GM04503 (cell line): ENCODE results near the gene USP37.
"Not testable (repeated sequence)": the region's sequence is repeated elsewhere in the genome, so short reads cannot be mapped to it uniquely, and the experiment has no call there.

ENCODE experiments used
- DNase-seq: peaks from one replicate; pipeline ENCODE4 v3.0.0-alpha.2; 2012; ENCODE audit warnings: low read depth

The USP37 gene

GRCh38 chr2:218568190-218569037 is at the start of gene USP37, which contains the start of gene CNOT9:
Gene USP37, minus strand, starts transcription at chr2:218568351. Its CDS starts 9,698 bp downstream, at chr2:218558653.
Gene CNOT9, plus strand, starts transcription at chr2:218568839. Its CDS starts 116 bp downstream, at chr2:218568955.
- DNase-seq: peak; percentile 80

DNA sequence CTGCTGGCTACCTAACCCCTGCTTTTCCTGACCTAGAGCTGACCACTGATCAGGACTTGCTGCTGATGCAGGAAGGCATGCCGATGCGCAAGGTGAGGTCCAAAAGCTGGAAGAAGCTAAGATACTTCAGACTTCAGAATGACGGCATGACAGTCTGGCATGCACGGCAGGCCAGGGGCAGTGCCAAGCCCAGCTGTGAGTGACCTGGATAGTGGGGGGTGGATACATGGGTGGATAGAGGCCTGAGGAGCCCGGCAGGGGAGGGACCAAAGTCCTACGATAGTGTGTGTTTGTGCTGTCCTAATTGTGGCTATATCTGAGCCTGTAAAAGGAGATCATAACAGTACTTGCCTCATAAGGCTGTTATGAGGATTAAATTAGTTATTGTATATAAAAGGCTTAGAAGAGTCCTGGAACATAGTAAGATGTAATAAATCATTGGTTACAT is 47.7 kb upstream of the USP37 start:
- no peak for DNase-seq

DNA sequence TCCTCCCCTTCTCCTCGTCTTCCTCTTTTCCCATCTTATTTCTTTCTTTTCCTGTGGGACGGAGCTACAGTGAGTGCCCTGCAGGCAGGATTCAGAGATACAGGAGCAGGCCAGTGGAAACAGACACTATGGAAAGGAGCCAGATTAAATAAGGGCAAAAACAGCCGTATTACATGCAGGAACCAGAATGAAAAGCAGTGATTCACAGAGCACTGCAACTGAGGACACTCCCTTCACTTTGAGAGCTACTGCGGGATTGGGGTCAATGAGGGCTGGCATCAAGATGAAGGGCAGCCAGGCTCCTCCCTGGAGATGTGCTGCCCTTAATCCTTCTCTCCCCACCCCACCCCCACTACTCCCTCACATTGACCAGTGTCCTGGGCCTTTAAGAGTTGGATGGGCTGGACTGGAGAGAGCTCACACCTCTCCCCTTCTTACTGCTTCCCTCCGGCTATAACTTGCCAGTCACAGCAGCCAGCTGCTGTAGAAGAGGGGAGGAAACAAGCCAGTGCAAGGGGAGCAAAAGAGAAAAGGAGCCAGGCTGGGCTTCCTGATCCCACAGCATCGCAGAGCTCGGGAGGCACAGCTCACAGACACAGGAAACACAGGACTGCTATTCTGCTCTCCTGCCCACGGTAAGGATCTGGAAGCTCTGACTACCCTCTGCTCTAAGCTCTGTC is 39.4 kb upstream of the USP37 start, which contains the start of gene PLCD4:
Gene PLCD4 (plus strand): TSS at position 464 of the 680 bp plus-strand sequence. CDS start 7,841 bp downstream, outside the sequence.
- peak; percentile 41 for DNase-seq

DNA sequence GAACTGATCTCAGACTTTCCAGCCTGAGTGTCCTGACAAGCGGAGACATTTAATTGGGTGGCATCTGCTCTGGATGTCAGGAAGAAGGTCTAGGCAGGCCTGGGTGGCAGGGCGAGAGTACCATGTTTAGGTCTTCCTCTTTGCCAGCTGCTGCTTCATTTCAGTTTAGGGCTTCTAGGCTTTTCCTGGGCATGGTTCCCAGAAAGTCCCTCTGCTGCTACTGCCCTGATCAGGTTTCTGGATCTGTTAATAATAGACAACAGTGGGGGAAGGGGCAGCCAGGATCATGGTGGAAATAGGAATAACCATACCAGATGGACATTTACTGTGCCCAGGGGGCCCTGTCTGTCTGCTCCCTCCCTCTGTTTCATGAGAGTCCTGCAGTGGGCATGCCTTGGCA is 37.3 kb upstream of the USP37 start:
- DNase-seq: no peak

- DNase-seq: no peak
Measured at GRCh38 chr2:218585541-218585940, 17.4 kb upstream of the USP37 start.

GRCh38 chr2:218583983-218584850 is 16.1 kb upstream of the USP37 start:
- DNase-seq: no peak

- no peak for DNase-seq
Measured at GRCh38 chr2:218582076-218582475, 13.9 kb upstream of the USP37 start.

GRCh38 chr2:218578272-218578877 is 10.2 kb upstream of the USP37 start:
- no peak for DNase-seq

GRCh38 chr2:218577482-218578220 is 9.5 kb upstream of the USP37 start:
- DNase-seq: no peak

DNA sequence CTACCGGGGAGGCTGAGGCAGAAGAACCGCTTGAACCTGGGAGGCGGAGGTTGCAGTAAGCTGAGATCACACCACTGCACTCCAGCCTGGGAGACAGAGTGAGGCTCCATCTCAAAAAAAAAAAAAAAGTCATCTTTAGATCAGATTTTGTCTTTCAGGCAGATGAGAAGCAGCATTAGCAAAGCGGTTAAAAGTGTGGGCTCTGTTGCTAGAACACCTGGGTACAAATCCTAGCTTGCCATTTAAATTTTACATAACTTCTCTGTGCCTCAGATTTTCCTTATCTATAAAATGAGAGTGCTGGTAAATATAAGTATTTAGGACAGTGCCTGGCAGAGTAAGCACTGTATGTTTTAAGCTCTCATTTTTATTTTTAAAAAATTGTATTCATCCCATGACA is 8.7 kb upstream of the USP37 start:
- DNase-seq: no peak

DNA sequence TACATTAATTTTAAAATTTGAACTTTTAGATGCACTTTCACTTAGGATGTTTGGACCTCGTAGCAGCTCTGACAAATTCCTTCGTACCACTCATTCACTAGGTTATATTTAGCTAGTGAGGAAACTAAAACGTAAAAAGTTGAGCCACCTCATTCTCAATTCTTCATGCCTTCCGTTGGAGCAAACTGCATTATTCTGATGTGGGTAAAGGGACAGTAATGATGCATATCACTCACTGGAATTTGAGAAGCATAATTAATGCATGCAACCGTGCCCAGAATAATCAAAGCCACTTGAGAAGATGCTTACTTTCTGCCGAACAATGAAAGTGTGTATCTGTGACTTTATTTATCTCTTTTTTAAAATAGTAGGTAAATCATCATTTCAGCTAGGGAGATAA is 2.7 kb upstream of the USP37 start:
- no peak for DNase-seq

DNA sequence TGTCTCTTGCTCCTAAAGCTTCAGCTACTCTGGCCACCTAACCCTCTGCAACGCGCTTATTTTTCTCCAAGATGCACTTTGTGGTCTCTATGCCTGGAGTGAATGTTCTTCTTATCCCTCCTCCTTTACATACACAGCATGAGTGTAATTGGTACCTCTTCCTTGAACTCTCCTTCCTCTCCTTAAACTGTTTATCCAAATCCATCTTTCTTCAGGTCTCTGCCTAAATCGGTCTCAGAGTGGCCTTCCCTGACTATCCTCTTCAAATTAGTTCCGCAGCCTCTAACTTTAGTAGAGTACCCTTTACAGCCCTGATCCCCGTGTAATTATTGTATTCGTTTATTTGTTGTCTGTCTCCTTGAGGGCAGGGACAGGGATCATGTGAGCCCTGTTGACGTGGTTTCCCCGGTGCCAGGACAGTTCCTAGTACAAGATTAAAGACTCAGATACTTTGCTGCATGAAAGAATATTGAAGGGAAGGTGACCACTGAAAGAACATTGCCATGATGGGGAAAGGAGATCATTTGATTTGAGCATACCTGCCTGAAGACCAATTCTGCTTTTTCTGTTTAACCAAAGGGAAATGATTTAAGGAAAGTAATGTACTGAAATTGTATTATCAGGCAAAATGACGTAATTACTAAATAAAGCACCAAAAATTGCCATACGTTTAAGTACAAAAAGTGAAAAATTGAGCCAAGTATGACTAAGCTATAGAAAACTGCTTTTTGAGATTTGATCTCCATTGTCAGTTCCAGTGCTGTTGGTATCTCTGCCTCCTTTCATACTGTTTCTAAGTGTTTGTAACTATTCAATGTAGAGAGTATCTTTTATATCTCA is 1.7 kb upstream of the USP37 start:
- no peak for DNase-seq

DNA sequence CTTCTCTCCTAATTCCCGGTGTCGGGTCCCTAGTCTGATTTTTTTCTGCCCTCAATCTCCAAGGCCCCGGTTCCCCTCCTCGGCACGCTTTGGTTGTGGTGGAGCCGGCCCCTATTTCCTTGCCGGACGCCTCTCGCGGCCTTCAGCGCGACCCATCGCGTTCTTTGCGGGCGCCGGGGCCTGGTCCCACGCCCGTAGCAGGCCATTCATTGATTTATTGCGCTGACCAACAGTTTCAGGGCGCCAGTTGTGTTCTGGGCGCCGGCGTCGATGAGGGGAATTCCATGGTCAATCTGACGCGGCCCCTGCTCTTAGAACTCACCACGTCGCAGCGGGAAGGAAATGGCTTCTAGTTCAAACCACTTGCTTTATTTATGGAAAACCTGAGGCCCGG is 884 bp upstream of the USP37 start:
- DNase-seq: no peak

DNA sequence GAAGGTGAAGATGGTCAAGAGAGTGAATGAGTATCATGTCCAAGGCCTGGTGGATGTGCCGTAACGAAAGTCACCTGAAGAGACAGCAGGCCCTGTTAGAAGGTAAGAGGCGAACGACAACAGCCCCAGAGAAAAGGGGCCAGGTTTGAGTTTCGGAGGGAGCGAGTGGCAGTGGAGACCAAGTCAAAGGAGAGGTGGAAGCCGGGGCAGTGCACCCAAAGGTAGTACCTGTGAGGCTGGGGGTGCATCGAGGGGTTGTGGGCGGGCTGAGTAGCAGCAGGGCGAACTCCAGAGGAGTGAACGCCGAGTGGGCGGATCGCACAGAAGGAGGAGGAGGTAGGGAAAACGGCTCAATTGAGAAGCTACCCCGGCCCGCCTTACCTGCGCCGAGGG is 358 bp downstream of the USP37 start:
- DNase-seq: no peak

GRCh38 chr2:218566296-218566695 is 1.9 kb downstream of the USP37 start:
- no peak for DNase-seq

GRCh38 chr2:218564056-218564455 is 4.1 kb downstream of the USP37 start:
- no peak for DNase-seq

DNA sequence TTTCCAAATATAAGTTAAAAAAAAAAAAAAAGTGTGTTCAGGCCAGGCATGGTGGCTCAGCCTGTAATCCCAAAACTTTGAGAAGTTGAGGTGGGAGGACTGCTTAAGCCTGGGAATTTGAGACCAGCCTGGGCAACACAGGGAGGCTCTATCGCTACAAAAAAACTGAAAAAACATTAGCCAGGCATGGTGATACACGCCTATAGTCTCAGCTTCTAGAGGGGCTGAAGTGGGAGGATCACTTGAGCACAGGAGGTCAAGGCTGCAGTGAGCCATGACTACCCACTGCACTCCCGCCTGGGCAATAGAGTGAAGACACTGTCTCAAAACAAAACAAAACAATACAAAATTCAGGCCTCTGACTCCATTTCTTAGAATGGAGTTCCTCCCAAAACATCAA is 9.2 kb downstream of the USP37 start:
- no peak for DNase-seq

- no peak for DNase-seq
Measured at GRCh38 chr2:218557941-218558340, 10.2 kb downstream of the USP37 start.

- DNase-seq: no peak
Measured at GRCh38 chr2:218555527-218555926, 12.6 kb downstream of the USP37 start.

DNA sequence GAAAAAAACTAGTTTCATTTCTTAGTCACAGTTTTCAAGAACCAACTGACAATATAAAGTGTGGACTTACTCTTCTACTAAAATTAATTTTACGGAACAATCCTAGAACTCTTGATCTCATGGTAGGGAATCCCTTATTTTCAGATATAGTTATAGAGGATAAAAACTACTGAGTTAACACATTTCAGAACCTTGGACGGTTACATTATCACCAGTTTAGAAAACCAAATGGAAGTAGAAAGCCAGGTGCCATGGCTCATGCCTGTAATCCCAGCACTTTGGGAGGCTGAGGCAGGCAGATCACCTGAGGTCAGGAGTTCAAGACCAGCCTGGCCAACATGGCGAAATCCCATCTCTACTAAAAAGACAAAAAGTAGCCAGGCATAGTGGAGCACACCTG is 13.9 kb downstream of the USP37 start:
- not testable (repeated sequence) for DNase-seq
